ENCODE measurements around the gene UBA1. TPM values are rescaled to one million over a fixed set of nuclear protein-coding genes. Genes with fewer than 3 reads are reported as not detected.

The UBA1 gene
- total and polyA plus RNA-seq, 2 experiments from 2014 or later = 146 to 264 TPM

GRCh38 chrX:47229427-47229826 lies 35.8 kb downstream of the UBA1 start:
- Histone ChIP-seq H3K9ac (no peak overlapping the region), H3K4me2 (ENCODE audit: unreplicated experiment) (no peak overlapping the region), H3K27ac (no peak overlapping the region), H3K9me3 (ENCODE audit: low read depth) (no peaks in the 10 kb centered on the region), H3K4me1 (ENCODE audit: insufficient read depth) (no peaks in the 10 kb centered on the region), H3K9me2 (ENCODE audit: insufficient read depth) (no peaks in the 10 kb centered on the region), H3K4me3 (no peak overlapping the region), H2AFZ (no peak overlapping the region), H3K27me3 (replicated peaks; ENCODE audit: insufficient read depth) (no peaks in the 10 kb centered on the region), H3K79me2 (ENCODE audit: insufficient read depth) (peaks cover 15% of the 10 kb centered on the region), H3F3A (ENCODE audit: insufficient read depth) (peaks cover 9% of the 10 kb centered on the region; the same call in 1 of the 2 replicates), H4K20me1 (ENCODE audit: insufficient read depth) (no peaks in the 10 kb centered on the region), H3K36me3 (ENCODE audit: low read depth) (no peaks in the 10 kb centered on the region)
- DNase-seq = no peak
- no peak for TF ChIP-seq EZH2 (IDR thresholded peaks at IDR 0.05; ENCODE audit: insufficient read depth, poor library complexity, severe bottlenecking)
- 100% methylated on average over 3 to 4 of the region's 6 CpGs for WGBS, 2 experiments (ENCODE audit: low coverage in 1 of 2, low lambda C conversion rate in 2 of 2, missing lambda C conversion rate in 2 of 2)
- in situ Hi-C loops (cut with MboI) = no loop called here

DNA sequence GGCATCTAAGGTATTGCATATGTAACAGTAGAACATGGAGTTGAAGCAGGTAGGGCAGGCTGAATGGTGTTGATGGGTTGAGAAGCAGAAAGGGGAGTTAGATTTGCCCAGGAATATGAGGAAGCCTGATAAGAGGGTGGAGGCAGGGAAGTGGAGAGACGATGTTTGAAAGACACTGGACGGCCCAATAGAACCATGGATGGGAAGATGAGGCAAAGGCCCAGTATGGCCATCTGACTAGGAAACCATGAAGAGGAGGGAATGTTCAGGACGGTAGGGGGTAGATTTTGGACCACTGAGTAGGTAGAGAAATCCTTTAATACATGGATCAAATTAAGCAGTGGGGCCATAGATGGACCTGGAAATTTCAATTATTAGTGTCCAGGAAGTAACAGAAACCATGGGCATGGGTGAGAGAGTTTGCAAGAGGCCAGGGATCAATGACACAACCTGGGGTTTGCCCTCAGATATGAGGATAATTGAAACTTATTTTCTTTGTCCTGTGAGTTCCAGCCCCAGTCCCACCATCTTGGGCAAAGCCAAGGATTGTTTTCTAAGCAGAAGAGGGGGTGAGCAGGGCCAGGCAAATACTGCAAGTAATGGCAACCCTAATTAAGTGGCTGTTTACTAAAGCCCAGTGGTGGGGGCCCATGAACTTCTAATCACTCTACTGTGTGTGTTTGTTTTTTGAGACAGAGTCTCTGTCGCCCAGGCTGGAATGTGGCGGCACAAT lies 36.7 kb downstream of the UBA1 start:
- Histone ChIP-seq H3K4me3 (no peak overlapping the region), H4K20me1 (ENCODE audit: insufficient read depth) (no peaks in the 10 kb centered on the region), H3K27ac (no peak overlapping the region), H3K9ac (no peak overlapping the region), H3K36me3 (ENCODE audit: low read depth) (no peaks in the 10 kb centered on the region), H3K4me1 (ENCODE audit: insufficient read depth) (peaks cover 6% of the 10 kb centered on the region; the same call in 1 of the 2 replicates), H3K27me3 (replicated peaks; ENCODE audit: insufficient read depth) (no peaks in the 10 kb centered on the region), H3K79me2 (ENCODE audit: insufficient read depth) (peaks cover 24% of the 10 kb centered on the region), H2AFZ (no peak overlapping the region), H3K4me2 (ENCODE audit: unreplicated experiment) (no peak overlapping the region), H3K9me3 (ENCODE audit: low read depth) (no peaks in the 10 kb centered on the region), H3F3A (ENCODE audit: insufficient read depth) (peaks cover 9% of the 10 kb centered on the region; the same call in 1 of the 2 replicates), H3K9me2 (ENCODE audit: insufficient read depth) (no peaks in the 10 kb centered on the region)
- WGBS, 2 experiments (ENCODE audit: low coverage in 1 of 2, low lambda C conversion rate in 2 of 2, missing lambda C conversion rate in 2 of 2) = 67 to 73% methylated on average over 5 of the region's 5 CpGs
- no peak for DNase-seq
- TF ChIP-seq EZH2 (IDR thresholded peaks at IDR 0.05; ENCODE audit: insufficient read depth, poor library complexity, severe bottlenecking) (no peak), EZH2phosphoT487 (IDR thresholded peaks at IDR 0.05; ENCODE audit: insufficient read depth, low read depth) (no peak)
- in situ Hi-C loops (cut with MboI) = no loop called here

DNA sequence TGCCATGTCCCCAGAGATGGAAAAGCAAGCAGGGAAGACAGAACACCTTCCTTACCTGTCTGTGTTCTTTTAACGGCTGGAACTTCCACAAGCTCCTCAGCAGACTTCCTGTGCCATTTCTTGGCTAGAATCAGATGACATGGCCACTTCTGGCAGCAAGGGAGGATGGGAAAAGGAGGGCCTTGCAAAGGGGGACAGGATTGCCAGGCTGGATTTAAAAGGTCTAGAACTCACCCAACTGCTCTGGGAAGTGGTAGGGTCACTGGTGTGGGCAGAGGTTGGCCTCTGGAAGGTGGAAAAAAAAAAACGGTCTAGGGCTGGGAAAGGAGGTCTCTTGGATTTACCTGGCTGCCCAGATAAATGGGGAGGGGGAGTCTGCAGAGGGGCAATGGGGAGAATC lies 37.5 kb downstream of the UBA1 start:
- no peak overlapping the region for H3K9ac ChIP-seq
- H3K9me2 ChIP-seq (ENCODE audit: insufficient read depth) = no peaks in the 10 kb centered on the region
- H3K4me3 ChIP-seq = no peak overlapping the region
- H3K27ac ChIP-seq = no peak overlapping the region
- 67 to 92% methylated on average over 1 to 2 of the region's 2 CpGs for WGBS, 2 experiments (ENCODE audit: low coverage in 1 of 2, low lambda C conversion rate in 2 of 2, missing lambda C conversion rate in 2 of 2)
- DNase-seq = no peak
- no peaks in the 10 kb centered on the region for H3K27me3 ChIP-seq (replicated peaks; ENCODE audit: insufficient read depth)
- TF ChIP-seq EZH2 (IDR thresholded peaks at IDR 0.05; ENCODE audit: insufficient read depth, poor library complexity, severe bottlenecking) = no peak
- no peak for TF ChIP-seq EZH2phosphoT487 (IDR thresholded peaks at IDR 0.05; ENCODE audit: insufficient read depth, low read depth)
- H3K79me2 ChIP-seq (ENCODE audit: insufficient read depth) = peaks cover 33% of the 10 kb centered on the region
- H3K36me3 ChIP-seq (ENCODE audit: low read depth) = no peaks in the 10 kb centered on the region
- H3K9me3 ChIP-seq (ENCODE audit: low read depth) = no peaks in the 10 kb centered on the region
- peaks cover 9% of the 10 kb centered on the region; the same call in 1 of the 2 replicates for H3F3A ChIP-seq (ENCODE audit: insufficient read depth)
- no peak overlapping the region for H3K4me2 ChIP-seq (ENCODE audit: unreplicated experiment)
- H2AFZ ChIP-seq = no peak overlapping the region
- in situ Hi-C loops (cut with MboI) = no loop called here
- peaks cover 11% of the 10 kb centered on the region; the same call in 1 of the 2 replicates for H3K4me1 ChIP-seq (ENCODE audit: insufficient read depth)
- no peaks in the 10 kb centered on the region for H4K20me1 ChIP-seq (ENCODE audit: insufficient read depth)

DNA sequence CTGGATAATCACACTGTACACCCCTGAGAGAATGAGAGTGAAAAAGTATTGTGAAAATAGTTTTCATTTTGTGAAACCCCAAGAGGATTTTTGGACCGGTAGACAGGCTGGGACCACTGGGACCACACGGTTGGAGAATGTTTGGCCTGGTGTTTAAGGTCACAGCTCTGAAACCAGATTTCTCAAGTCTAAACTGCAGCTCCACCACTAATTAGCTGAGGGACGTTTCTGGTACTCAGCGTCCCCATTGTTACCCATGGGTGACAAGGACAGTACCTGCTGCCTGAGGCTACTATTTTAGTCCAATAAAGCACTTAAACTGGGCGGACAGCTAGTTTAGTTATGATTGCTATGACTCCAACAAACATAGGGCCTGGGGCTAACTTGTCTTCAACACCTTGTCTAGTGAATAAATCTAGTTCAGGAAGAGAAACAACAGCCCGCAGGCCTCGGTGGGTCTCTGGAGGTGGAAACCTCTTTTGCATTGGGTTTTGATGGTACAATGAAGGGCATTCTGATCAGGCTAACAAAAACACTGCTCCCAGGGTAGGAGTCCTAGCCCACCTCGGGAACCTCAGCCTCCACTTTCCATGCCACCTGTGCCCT lies 38.7 kb downstream of the UBA1 start:
- H3K9me3 ChIP-seq (ENCODE audit: low read depth) = no peaks in the 10 kb centered on the region
- H3F3A ChIP-seq (ENCODE audit: insufficient read depth) = peaks cover 9% of the 10 kb centered on the region; the same call in 1 of the 2 replicates
- in situ Hi-C loops (cut with MboI) = no loop called here
- TF ChIP-seq EZH2 (IDR thresholded peaks at IDR 0.05; ENCODE audit: insufficient read depth, poor library complexity, severe bottlenecking) (no peak), EZH2phosphoT487 (IDR thresholded peaks at IDR 0.05; ENCODE audit: insufficient read depth, low read depth) (no peak)
- H3K9me2 ChIP-seq (ENCODE audit: insufficient read depth) = no peaks in the 10 kb centered on the region
- WGBS, 2 experiments (ENCODE audit: low coverage in 1 of 2, low lambda C conversion rate in 2 of 2, missing lambda C conversion rate in 2 of 2) = 68 to 70% methylated on average over 5 to 8 of the region's 8 CpGs
- peaks cover 44% of the 10 kb centered on the region for H3K79me2 ChIP-seq (ENCODE audit: insufficient read depth)
- H3K4me2 ChIP-seq (ENCODE audit: unreplicated experiment) = peak overlapping the region; percentile 76
- peaks cover 11% of the 10 kb centered on the region; the same call in 1 of the 2 replicates for H3K4me1 ChIP-seq (ENCODE audit: insufficient read depth)
- H2AFZ ChIP-seq = peak overlapping the region; percentile 58
- peak overlapping the region; percentile 100 for H3K9ac ChIP-seq
- H4K20me1 ChIP-seq (ENCODE audit: insufficient read depth) = no peaks in the 10 kb centered on the region
- DNase-seq = no peak
- peak overlapping the region; percentile 99 for H3K27ac ChIP-seq
- no peaks in the 10 kb centered on the region for H3K27me3 ChIP-seq (replicated peaks; ENCODE audit: insufficient read depth)
- peak overlapping the region; percentile 94 for H3K4me3 ChIP-seq
- H3K36me3 ChIP-seq (ENCODE audit: low read depth) = no peaks in the 10 kb centered on the region

Data from GM23248 (cell line).